GM12878 (cell line): ENCODE data around the gene RASAL2. TPM values are rescaled to one million over a fixed set of nuclear protein-coding genes. Genes with fewer than 3 reads are reported as not detected.

Experiments used
- ATAC-seq: fragments of 200-7000 bp; cut with Tn5 transposase; 3 replicates; pipeline ENCODE4 v1.9.1; 2020; ENCODE audit warnings: mild to moderate bottlenecking, moderate library complexity
- BruUV-seq: library from RNA; stranded (reverse); fragments of 400-500 nt; replicated peaks from 2 replicates; lab custom pipeline; 2021; lab: Mats Ljungman, UMichigan
- CTCF ChIA-PET: fragments of 300-600 bp; sonication (Branson Sonifier 250); formaldehyde crosslinking; extraction: SDS; loops from one replicate; lab custom pipeline; 2021; ENCODE audit warnings: inconsistent platforms; lab: Yijun Ruan, JAX
- POLR2A ChIA-PET: fragments of 350-600 bp; formaldehyde crosslinking; extraction: SDS; loops from one replicate; lab custom pipeline; 2021; ENCODE audit warnings: inconsistent platforms; lab: Charles Lee
- RAD21 ChIA-PET: fragments of 300-600 bp; sonication (Branson Sonifier 250); formaldehyde crosslinking; loops from one replicate; lab custom pipeline; 2023; ENCODE audit warnings: antibody characterized with exemption; ENCODE audit not compliant: unreplicated experiment; lab: Charles Lee
- SMC1A ChIA-PET: fragments of 300-600 bp; sonication (Branson Sonifier 250); formaldehyde crosslinking; loops from one replicate; lab custom pipeline; 2023; ENCODE audit not compliant: unreplicated experiment, uncharacterized antibody; lab: Charles Lee
- DNase-seq: peaks from one replicate; pipeline ENCODE4 v3.0.0-alpha.2; 2011; ENCODE audit warnings: low read depth, low spot score
- FAIRE-seq: peaks from 3 replicates; lab custom pipeline; 2011; peaks lifted over from hg19 to GRCh38; lab: Jason Lieb, UNC
- H2AFZ ChIP-seq: 2 replicates; pipeline ENCODE4 v1.6.0; 2011; ENCODE audit warnings: low read depth, low read length, control low read depth; ENCODE audit not compliant: control insufficient read depth
- H3K27ac ChIP-seq: 2 replicates; pipeline ENCODE4 v1.5.1; 2011; ENCODE audit warnings: control low read depth; ENCODE audit not compliant: control insufficient read depth, insufficient read depth
- H3K27me3 ChIP-seq, 2 experiments: replicated peaks in 1 of 2; 2 replicates each; pipeline versions ENCODE4 v1.6.0 to v1.6.1; 2011; ENCODE audit warnings: low read length in 1 of 2; ENCODE audit not compliant: control insufficient read depth in 2 of 2, insufficient read depth in 2 of 2
- H3K36me3 ChIP-seq, 2 experiments: 2 replicates each; pipeline ENCODE4 v1.5.1; 2011; ENCODE audit warnings: low read length in 1 of 2; ENCODE audit not compliant: control insufficient read depth in 2 of 2, insufficient read depth in 2 of 2
- H3K4me1 ChIP-seq: 2 replicates; pipeline ENCODE4 v1.6.1; 2011; ENCODE audit warnings: mild to moderate bottlenecking, low read length, moderate library complexity, mixed read lengths; ENCODE audit not compliant: control insufficient read depth, insufficient read depth
- H3K4me2 ChIP-seq: 2 replicates; pipeline ENCODE4 v1.6.0; 2011; ENCODE audit warnings: control low read depth; ENCODE audit not compliant: control insufficient read depth, insufficient read depth
- H3K4me3 ChIP-seq: fragments of 200-600 bp; sonication (generic); 2 replicates; pipeline ENCODE4 v1.5.1; 2016
- H3K79me2 ChIP-seq: 2 replicates; pipeline ENCODE4 v1.6.0; 2011; ENCODE audit warnings: low read length; ENCODE audit not compliant: control insufficient read depth, insufficient read depth
- H3K9ac ChIP-seq: 2 replicates; pipeline ENCODE4 v1.8.0; 2011; ENCODE audit warnings: low read length, control low read depth, mixed read lengths; ENCODE audit not compliant: control insufficient read depth, insufficient read depth
- H3K9me3 ChIP-seq: replicated peaks from 3 replicates; pipeline ENCODE4 v1.5.1; 2011; ENCODE audit warnings: mild to moderate bottlenecking, low read length; ENCODE audit not compliant: control insufficient read depth, insufficient read depth
- H4K20me1 ChIP-seq: 2 replicates; pipeline ENCODE4 v1.6.0; 2011; ENCODE audit not compliant: control insufficient read depth, insufficient read depth
- CHD2 ChIP-seq: IDR thresholded peaks from 2 replicates; pipeline ENCODE4 v1.6.1; 2011; ENCODE audit warnings: low read depth, low read length, improper control_type of control experiment, borderline replicate concordance
- GABPA ChIP-seq: IDR thresholded peaks from 2 replicates; pipeline ENCODE4 v1.6.1; 2014; ENCODE audit warnings: antibody characterized with exemption, low read depth, mild to moderate bottlenecking, inconsistent platforms
- MTA2 ChIP-seq: fragments of 450-650 bp; IDR thresholded peaks from 2 replicates; pipeline ENCODE4 v1.6.1; 2016; ENCODE audit warnings: low read depth, mild to moderate bottlenecking, moderate library complexity
- NRF1 ChIP-seq: conservative IDR thresholded peaks from 2 replicates; pipeline ENCODE4 v1.6.1; 2011; ENCODE audit warnings: mild to moderate bottlenecking, low read depth, low read length, improper control_type of control experiment
- SRF ChIP-seq, 2 experiments: IDR thresholded peaks; 2 replicates each; pipeline ENCODE4 v1.6.1; 2011; ENCODE audit warnings: low read depth in 2 of 2, low read length in 2 of 2, mild to moderate bottlenecking in 1 of 2, moderate library complexity in 1 of 2
- WGBS: methylation state at CpG from one replicate; pipeline ENCODE4 v1.1.6; 2016; ENCODE audit warnings: low lambda C conversion rate; ENCODE audit not compliant: insufficient replicate concordance, insufficient coverage; ENCODE audit errors: missing lambda C conversion rate; 5-methylcytosine and 5-hydroxymethylcytosine counted together
- in situ Hi-C: fragments of 300-500 bp; cut with MboI; formaldehyde crosslinking; loops from 9 replicates; pipeline ENCODE4 v1.14.3; 2018; ENCODE audit warnings: mixed read lengths
- intact Hi-C: fragments of 100-400 bp; cut with micrococcal nuclease; formaldehyde crosslinking; loops from one replicate; pipeline ENCODE4 v1.14.2; 2022; ENCODE audit not compliant: unreplicated experiment
- polyA plus RNA-seq, 11 experiments: library from polyadenylated mRNA; depleted of rRNA in 4 of 11; unstranded in 6 of 11; stranded (reverse) in 5 of 11; fragments of >200 nt; fragmentation: Nextera tagmentation in 4 of 11; fragmentation: Illumina TruSeq in 1 of 11; extraction: Ambion mirVana in 4 of 11; extraction: Trizol in 1 of 11; gene quantifications; 1 replicate in 1 of 11; 2 replicates in 10 of 11; pipeline versions ENCODE4 v1.2.1 to v1.2.3, GENCODE V29; 2011 to 2016; ENCODE audit warnings: inconsistent platforms in 2 of 11, missing spikeins in 2 of 11, low read depth in 1 of 11
- total RNA-seq, 4 experiments: library from RNA; depleted of rRNA in 3 of 4; stranded (reverse); fragments of >200 nt in 3 of 4; fragmentation: Illumina TruSeq in 1 of 4; extraction: Trizol in 1 of 4; gene quantifications; 2 replicates each; pipeline versions ENCODE4 v1.2.1 to v1.2.3, GENCODE V29; 2013 to 2021
- TF ChIP-seq, protein P1 (sequence below): fragments of 450-650 bp; IDR thresholded peaks from 2 replicates; pipeline ENCODE4 v1.6.1; 2017; ENCODE audit warnings: antibody characterized with exemption, mild to moderate bottlenecking, moderate library complexity

RASAL2 gene
- total and polyA plus RNA-seq, 10 of the 15 experiments (the other 5 are each of a cell fraction or from before 2014, with no cell fraction given), result 0.02 to 6.9 (median 0.17) TPM; not detected in 1

DNA sequence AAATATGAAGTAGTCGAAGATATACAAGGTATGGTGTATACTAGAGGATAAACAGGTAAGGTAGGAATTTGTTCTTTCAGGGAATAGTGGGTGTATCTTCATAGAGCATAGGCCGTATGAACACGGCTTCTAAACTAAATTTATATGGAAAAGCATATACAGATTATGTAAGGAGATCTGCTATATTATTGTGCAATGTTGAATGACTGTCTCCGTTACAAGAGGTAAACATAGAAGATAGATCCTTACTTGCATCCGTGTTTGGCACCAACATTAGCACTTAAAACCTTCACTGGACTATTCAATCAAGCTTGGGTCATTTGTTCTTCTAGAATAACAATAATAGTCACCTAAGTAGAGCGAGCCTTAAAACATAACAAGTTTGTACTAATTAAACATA is 357.0 kb downstream of the RASAL2 start:
- H3K9me3 ChIP-seq, result no peaks in the 10 kb centered on the region
- TF ChIP-seq SRF (IDR thresholded peaks at IDR 0.05; ENCODE audit: low read depth in 2 of 2, low read length in 2 of 2) (no peak), GABPA (no peak), NRF1 (no peak), MTA2 (no peak), CHD2 (no peak)
- TF ChIP-seq, protein P1, sequence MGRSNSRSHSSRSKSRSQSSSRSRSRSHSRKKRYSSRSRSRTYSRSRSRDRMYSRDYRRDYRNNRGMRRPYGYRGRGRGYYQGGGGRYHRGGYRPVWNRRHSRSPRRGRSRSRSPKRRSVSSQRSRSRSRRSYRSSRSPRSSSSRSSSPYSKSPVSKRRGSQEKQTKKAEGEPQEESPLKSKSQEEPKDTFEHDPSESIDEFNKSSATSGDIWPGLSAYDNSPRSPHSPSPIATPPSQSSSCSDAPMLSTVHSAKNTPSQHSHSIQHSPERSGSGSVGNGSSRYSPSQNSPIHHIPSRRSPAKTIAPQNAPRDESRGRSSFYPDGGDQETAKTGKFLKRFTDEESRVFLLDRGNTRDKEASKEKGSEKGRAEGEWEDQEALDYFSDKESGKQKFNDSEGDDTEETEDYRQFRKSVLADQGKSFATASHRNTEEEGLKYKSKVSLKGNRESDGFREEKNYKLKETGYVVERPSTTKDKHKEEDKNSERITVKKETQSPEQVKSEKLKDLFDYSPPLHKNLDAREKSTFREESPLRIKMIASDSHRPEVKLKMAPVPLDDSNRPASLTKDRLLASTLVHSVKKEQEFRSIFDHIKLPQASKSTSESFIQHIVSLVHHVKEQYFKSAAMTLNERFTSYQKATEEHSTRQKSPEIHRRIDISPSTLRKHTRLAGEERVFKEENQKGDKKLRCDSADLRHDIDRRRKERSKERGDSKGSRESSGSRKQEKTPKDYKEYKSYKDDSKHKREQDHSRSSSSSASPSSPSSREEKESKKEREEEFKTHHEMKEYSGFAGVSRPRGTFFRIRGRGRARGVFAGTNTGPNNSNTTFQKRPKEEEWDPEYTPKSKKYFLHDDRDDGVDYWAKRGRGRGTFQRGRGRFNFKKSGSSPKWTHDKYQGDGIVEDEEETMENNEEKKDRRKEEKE, result no peak
- TF ChIP-seq, all 136 proteins: peak for 0
- ChIA-PET POLR2A (no interaction called here), RAD21 (no interaction called here), CTCF (interaction anchor here (1.5 kb wide), 1 partner anchor 152 kb away, joined by 3 read pairs; no protein-coding TSS in a partner anchor), SMC1A (no interaction called here)
- Histone ChIP-seq H4K20me1 (no peaks in the 10 kb centered on the region), H3K27me3 (no peaks in the 10 kb centered on the region), H3K4me2 (no peak overlapping the region), H3K27ac (no peak overlapping the region), H3K4me3 (no peak overlapping the region), H3K79me2 (no peaks in the 10 kb centered on the region), H3K4me1 (no peaks in the 10 kb centered on the region), H3K9ac (no peak overlapping the region), H3K36me3 (no peaks in the 10 kb centered on the region), H2AFZ (no peak overlapping the region)
- in situ Hi-C loops (no loop called here), intact Hi-C loops (no loop called here)
- FAIRE-seq (peak; percentile 7), DNase-seq (no peak), ATAC-seq (no peak)
- WGBS, result 27% methylated on average over 6 of the region's 6 CpGs
- no TSS peak for BruUV-seq
